ENCODE data around the gene PRKAG2. TPM values are rescaled to one million over a fixed set of nuclear protein-coding genes. Genes with fewer than 3 reads are reported as not detected.

PRKAG2 gene
- total and polyA plus RNA-seq, 5 experiments from 2014 or later: 29.5 to 63.5 (median 34.1) TPM

- POLR2A ChIA-PET: interaction anchor here (1.2 kb wide), 1 partner anchor 16 kb away, joined by 3 read pairs; no protein-coding TSS in a partner anchor
Observed at GRCh38 chr7:151727579-151728285, 149.2 kb downstream of the PRKAG2 start.

GRCh38 chr7:151726652-151727578, 150.0 kb downstream of the PRKAG2 start:
- peaks cover 0 to 1% (median 0%) of the 10 kb centered on the region in 9 donors for H3K9me3 Mint-ChIP-seq
- no peak overlapping the region for H3K4me3 Mint-ChIP-seq
- DNase-seq (no peak), ATAC-seq (no peak)
- no peak overlapping the region for H3K27ac Mint-ChIP-seq
- H3K4me1 Mint-ChIP-seq: peaks cover 10 to 38% (median 20%) of the 10 kb centered on the region in 4 donors
- peaks cover 0 to 11% (median 3%) of the 10 kb centered on the region in 3 donors for H3K36me3 Mint-ChIP-seq
- no peaks in the 10 kb centered on the region for H3K27me3 Mint-ChIP-seq
- POLR2A ChIA-PET: no interaction called here

More at GRCh38 chr7:151727579-151728285, 149.2 kb downstream of the PRKAG2 start:
- Mint-ChIP-seq H3K4me3 (no peak overlapping the region), H3K27ac (no peak overlapping the region), H3K27me3 (no peaks in the 10 kb centered on the region), H3K4me1 (peaks cover 10 to 35% (median 20%) of the 10 kb centered on the region in 4 donors), H3K36me3 (peaks cover 0 to 11% (median 3%) of the 10 kb centered on the region in 3 donors), H3K9me3 (peaks cover 0 to 1% (median 0%) of the 10 kb centered on the region in 9 donors)
- ATAC-seq (peak in 1 of 2 donors; percentile 57), DNase-seq (peak in 1 of 10 donors; percentile 22)

DNA sequence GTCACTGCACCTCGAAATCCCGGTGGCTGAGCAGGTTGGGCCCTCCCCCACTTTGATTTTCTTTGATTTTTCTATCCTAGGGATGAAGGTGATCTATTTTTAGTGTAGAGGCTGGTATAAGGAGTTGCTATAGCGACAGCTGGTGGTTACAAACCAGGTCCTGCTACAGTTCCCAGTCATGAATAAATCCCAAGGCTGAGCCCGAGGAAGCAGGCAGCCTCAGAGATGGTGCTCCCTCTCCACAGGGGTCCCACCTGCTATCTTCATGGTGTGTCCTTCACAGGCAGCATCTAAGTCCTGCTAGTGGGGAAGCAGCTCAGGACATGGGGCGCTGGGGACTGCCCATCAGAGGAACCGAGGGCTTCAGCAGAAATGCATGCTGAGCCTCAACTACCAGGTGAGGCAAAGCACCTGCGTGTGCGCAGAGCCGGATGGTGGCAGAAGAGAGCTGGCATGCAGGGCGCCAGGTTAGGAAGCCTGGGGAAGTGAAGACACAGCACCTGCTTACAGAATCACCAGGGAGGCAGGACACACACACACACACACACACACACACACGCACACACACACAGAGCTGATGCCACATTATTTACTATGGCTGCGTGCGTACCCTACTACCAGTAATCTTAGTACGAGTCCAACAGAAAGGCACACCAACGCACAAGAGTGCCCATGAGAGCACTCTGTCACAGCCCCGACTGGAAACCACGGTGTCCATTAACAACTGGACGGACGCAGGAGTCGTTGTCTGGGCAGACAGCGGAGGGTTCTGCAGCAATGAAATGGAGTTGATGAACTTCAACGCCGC, 150.9 kb downstream of the PRKAG2 start:
- peak overlapping the region in 2 of 10 donors; percentile 56 to 83 for H3K27ac Mint-ChIP-seq
- H3K4me3 Mint-ChIP-seq: no peak overlapping the region
- peaks cover 0 to 1% (median 0%) of the 10 kb centered on the region in 9 donors for H3K9me3 Mint-ChIP-seq
- POLR2A ChIA-PET: interaction anchor here (0.6 to 0.7 kb wide), 2 partner anchors 138 to 492 kb away, joined by 3 to 4 read pairs; no protein-coding TSS in a partner anchor
- peaks cover 0 to 11% (median 3%) of the 10 kb centered on the region in 3 donors for H3K36me3 Mint-ChIP-seq
- no peaks in the 10 kb centered on the region for H3K27me3 Mint-ChIP-seq
- peaks cover 14 to 43% (median 20%) of the 10 kb centered on the region in 4 donors for H3K4me1 Mint-ChIP-seq
- ATAC-seq: no peak
- no peak for DNase-seq

GRCh38 chr7:151724920-151725584, 151.9 kb downstream of the PRKAG2 start:
- POLR2A ChIA-PET: interaction anchor here (0.6 to 0.7 kb wide), 2 partner anchors 137 to 491 kb away, joined by 3 to 4 read pairs; no protein-coding TSS in a partner anchor
- ATAC-seq (no peak), DNase-seq (no peak)
- Mint-ChIP-seq H3K4me1 (peaks cover 14 to 48% (median 20%) of the 10 kb centered on the region in 4 donors), H3K27ac (peak overlapping the region in 1 of 10 donors; percentile 41), H3K36me3 (peaks cover 0 to 11% (median 3%) of the 10 kb centered on the region in 3 donors), H3K27me3 (no peaks in the 10 kb centered on the region), H3K9me3 (peaks cover 0 to 1% (median 0%) of the 10 kb centered on the region in 9 donors), H3K4me3 (no peak overlapping the region)

DNA sequence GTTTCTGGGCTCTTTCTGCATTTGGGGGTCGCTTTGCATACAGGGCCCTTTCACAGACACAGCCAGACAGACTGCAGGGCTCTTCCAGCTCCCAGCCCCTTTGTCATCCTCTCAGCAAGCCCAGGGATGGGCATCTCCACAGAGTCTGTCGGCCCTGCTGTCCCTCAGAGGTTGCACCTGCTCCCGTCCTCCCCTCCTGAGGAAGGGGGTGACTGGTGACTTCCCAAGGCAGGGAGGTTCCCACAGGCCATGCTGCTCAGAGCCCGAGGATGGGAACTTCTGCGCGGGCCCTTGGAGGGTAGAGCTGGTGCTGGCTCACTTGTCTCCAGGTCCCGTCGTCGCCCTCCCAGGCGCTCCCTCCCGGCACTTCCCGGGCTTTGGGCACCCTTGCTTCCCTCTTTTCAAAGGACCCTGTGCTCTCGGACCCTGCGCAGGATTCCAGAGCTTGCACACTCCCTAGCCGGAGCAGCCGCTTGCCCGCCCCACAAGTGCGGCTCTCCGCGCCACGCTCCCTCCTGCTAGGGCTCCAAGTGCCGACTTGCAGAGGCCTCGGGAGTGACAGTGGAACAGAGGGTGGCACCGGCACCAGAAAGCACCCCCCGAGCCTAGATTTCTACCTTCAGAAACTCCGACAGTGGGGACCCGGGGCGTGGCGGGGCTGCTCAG, 152.5 kb downstream of the PRKAG2 start:
- ATAC-seq: no peak
- Mint-ChIP-seq H3K4me1 (peaks cover 14 to 54% (median 23%) of the 10 kb centered on the region in 4 donors), H3K36me3 (peaks cover 0 to 9% (median 4%) of the 10 kb centered on the region in 3 donors), H3K27me3 (no peaks in the 10 kb centered on the region), H3K27ac (no peak overlapping the region), H3K9me3 (peaks cover 0 to 1% (median 0%) of the 10 kb centered on the region in 9 donors), H3K4me3 (no peak overlapping the region)
- DNase-seq: no peak
- POLR2A ChIA-PET: no interaction called here

GRCh38 chr7:151723321-151723720, 153.6 kb downstream of the PRKAG2 start:
- Mint-ChIP-seq H3K4me1 (peaks cover 11 to 48% (median 21%) of the 10 kb centered on the region in 4 donors), H3K27ac (no peak overlapping the region), H3K36me3 (peaks cover 0 to 9% (median 3%) of the 10 kb centered on the region in 3 donors), H3K9me3 (no peaks in the 10 kb centered on the region), H3K27me3 (no peaks in the 10 kb centered on the region), H3K4me3 (no peak overlapping the region)
- no peak for ATAC-seq
- no peak for DNase-seq
- POLR2A ChIA-PET: no interaction called here

- Mint-ChIP-seq H3K4me1 (peaks cover 11 to 42% (median 22%) of the 10 kb centered on the region in 4 donors), H3K27me3 (no peaks in the 10 kb centered on the region), H3K4me3 (no peak overlapping the region), H3K9me3 (no peaks in the 10 kb centered on the region), H3K36me3 (peaks cover 0 to 9% (median 3%) of the 10 kb centered on the region in 3 donors), H3K27ac (no peak overlapping the region)
- POLR2A ChIA-PET: no interaction called here
- DNase-seq (no peak), ATAC-seq (no peak)
Observed at GRCh38 chr7:151722533-151722932, 154.4 kb downstream of the PRKAG2 start.

GRCh38 chr7:151721694-151722093, 155.2 kb downstream of the PRKAG2 start:
- peak overlapping the region in 1 of 10 donors; percentile 66 for H3K27ac Mint-ChIP-seq

GRCh38 chr7:151721236-151721635, 155.7 kb downstream of the PRKAG2 start:
- POLR2A ChIA-PET: no interaction called here
- H3K9me3 Mint-ChIP-seq: no peaks in the 10 kb centered on the region
- peaks cover 0 to 6% (median 6%) of the 10 kb centered on the region in 3 donors for H3K36me3 Mint-ChIP-seq
- no peak overlapping the region for H3K27ac Mint-ChIP-seq
- no peaks in the 10 kb centered on the region for H3K27me3 Mint-ChIP-seq
- peaks cover 6 to 46% (median 17%) of the 10 kb centered on the region in 4 donors for H3K4me1 Mint-ChIP-seq
- H3K4me3 Mint-ChIP-seq: no peak overlapping the region
- DNase-seq (no peak), ATAC-seq (no peak)

More at GRCh38 chr7:151721694-151722093, 155.2 kb downstream of the PRKAG2 start:
- H3K9me3 Mint-ChIP-seq: no peaks in the 10 kb centered on the region
- peaks cover 10 to 46% (median 21%) of the 10 kb centered on the region in 4 donors for H3K4me1 Mint-ChIP-seq
- no peaks in the 10 kb centered on the region for H3K27me3 Mint-ChIP-seq
- POLR2A ChIA-PET: no interaction called here
- no peak for DNase-seq
- peaks cover 0 to 8% (median 3%) of the 10 kb centered on the region in 3 donors for H3K36me3 Mint-ChIP-seq
- no peak for ATAC-seq
- no peak overlapping the region for H3K4me3 Mint-ChIP-seq

- H3K9me3 Mint-ChIP-seq: no peaks in the 10 kb centered on the region
- no peak for ATAC-seq
Observed at GRCh38 chr7:151720280-151720679, 156.6 kb downstream of the PRKAG2 start.

DNA sequence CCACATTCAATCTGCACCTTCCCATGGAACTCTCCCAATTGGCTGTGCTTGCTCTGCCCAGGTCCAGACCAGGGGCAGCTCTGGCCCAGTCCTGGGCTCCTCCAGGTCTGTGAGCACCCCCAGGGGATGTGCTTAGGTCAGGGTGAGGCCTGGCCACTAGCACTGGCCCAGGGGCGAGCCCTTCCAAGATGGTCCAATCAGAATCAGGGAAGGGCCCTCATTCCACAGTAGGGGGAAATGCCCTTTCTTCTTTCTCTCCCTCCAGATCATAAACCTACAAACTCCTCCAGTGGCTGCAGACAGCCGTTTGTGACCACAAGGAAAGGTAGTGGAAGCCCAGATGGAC, 157.0 kb downstream of the PRKAG2 start:
- H3K27ac Mint-ChIP-seq: peak overlapping the region in 1 of 10 donors; percentile 74
- H3K4me1 Mint-ChIP-seq: peaks cover 3 to 43% (median 10%) of the 10 kb centered on the region in 4 donors
- DNase-seq (no peak), ATAC-seq (no peak)
- no peaks in the 10 kb centered on the region for H3K9me3 Mint-ChIP-seq
- no peaks in the 10 kb centered on the region for H3K27me3 Mint-ChIP-seq
- H3K4me3 Mint-ChIP-seq: no peak overlapping the region
- POLR2A ChIA-PET: no interaction called here
- H3K36me3 Mint-ChIP-seq: peaks cover 0 to 7% (median 6%) of the 10 kb centered on the region in 3 donors

More at GRCh38 chr7:151720280-151720679, 156.6 kb downstream of the PRKAG2 start:
- Mint-ChIP-seq H3K27ac (peak overlapping the region in 1 of 10 donors; percentile 74), H3K36me3 (peaks cover 0 to 9% (median 6%) of the 10 kb centered on the region in 3 donors), H3K4me3 (no peak overlapping the region), H3K4me1 (peaks cover 7 to 46% (median 11%) of the 10 kb centered on the region in 4 donors), H3K27me3 (no peaks in the 10 kb centered on the region)
- POLR2A ChIA-PET: no interaction called here
- DNase-seq: no peak
